ENCODE data around the gene PKMYT1. TPM values are rescaled to one million over a fixed set of nuclear protein-coding genes. Genes with fewer than 3 reads are reported as not detected.
A peak's percentile ranks its signal among the peaks of the same experiment; 100 is the strongest.

PKMYT1 gene
- total and polyA plus RNA-seq, 2 experiments from 2014 or later: 7.7 to 21.0 TPM

- Histone ChIP-seq H3K27ac (no peak overlapping the region), H3K36me3 (replicated peaks; ENCODE audit: insufficient read depth, low read depth) (no peaks in the 10 kb centered on the region), H4K20me1 (ENCODE audit: insufficient read depth, poor library complexity, severe bottlenecking) (no peaks in the 10 kb centered on the region), H3K27me3 (peaks cover 24% of the 10 kb centered on the region), H3K4me1 (ENCODE audit: insufficient read depth) (peaks cover 19% of the 10 kb centered on the region), H3K4me3 (no peak overlapping the region), H3K4me2 (peak overlapping the region; percentile 88), H3K9me3 (ENCODE audit: low read depth) (no peaks in the 10 kb centered on the region), H3K9me2 (replicated peaks; ENCODE audit: insufficient read depth) (no peaks in the 10 kb centered on the region), H2AFZ (no peak overlapping the region), H3K79me2 (no peaks in the 10 kb centered on the region)
- TF ChIP-seq EZH2 (IDR thresholded peaks at IDR 0.05; ENCODE audit: borderline replicate concordance) (no peak), EZH2phosphoT487 (IDR thresholded peaks at IDR 0.05; ENCODE audit: low read depth, severe bottlenecking, unreplicated experiment) (no peak), CTCF (IDR thresholded peaks at IDR 0.05; ENCODE audit: poor library complexity) (no peak)
- no peak for DNase-seq (ENCODE audit: low spot score)
- 59% methylated on average over 16 of the region's 18 CpGs for WGBS (ENCODE audit: low lambda C conversion rate, missing lambda C conversion rate)
Observed at GRCh38 chr16:2968368-2968737, 11.9 kb downstream of the PKMYT1 start.

- Histone ChIP-seq H3K4me2 (no peak overlapping the region), H3K27ac (no peak overlapping the region), H3K4me1 (ENCODE audit: insufficient read depth) (peaks cover 23% of the 10 kb centered on the region), H4K20me1 (ENCODE audit: insufficient read depth, poor library complexity, severe bottlenecking) (no peaks in the 10 kb centered on the region), H3K79me2 (no peaks in the 10 kb centered on the region), H3K27me3 (peaks cover 30% of the 10 kb centered on the region), H3K9me2 (replicated peaks; ENCODE audit: insufficient read depth) (no peaks in the 10 kb centered on the region), H3K9me3 (ENCODE audit: low read depth) (no peaks in the 10 kb centered on the region), H3K36me3 (replicated peaks; ENCODE audit: insufficient read depth, low read depth) (no peaks in the 10 kb centered on the region), H3K4me3 (no peak overlapping the region), H2AFZ (no peak overlapping the region)
- TF ChIP-seq EZH2 (IDR thresholded peaks at IDR 0.05; ENCODE audit: borderline replicate concordance): no peak
- no peak for TF ChIP-seq EZH2phosphoT487 (IDR thresholded peaks at IDR 0.05; ENCODE audit: low read depth, severe bottlenecking, unreplicated experiment)
- TF ChIP-seq CTCF (IDR thresholded peaks at IDR 0.05; ENCODE audit: poor library complexity): no peak
- no peak for DNase-seq (ENCODE audit: low spot score)
- WGBS (ENCODE audit: low lambda C conversion rate, missing lambda C conversion rate): 95% methylated on average over 18 of the region's 33 CpGs
Observed at GRCh38 chr16:2967721-2968161, 12.5 kb downstream of the PKMYT1 start.

- no peak overlapping the region for H3K27ac ChIP-seq
- no peaks in the 10 kb centered on the region for H3K36me3 ChIP-seq (replicated peaks; ENCODE audit: insufficient read depth, low read depth)
- H3K9me3 ChIP-seq (ENCODE audit: low read depth): no peaks in the 10 kb centered on the region
- H3K4me3 ChIP-seq: no peak overlapping the region
- peaks cover 35% of the 10 kb centered on the region for H3K27me3 ChIP-seq
- H3K4me1 ChIP-seq (ENCODE audit: insufficient read depth): peaks cover 23% of the 10 kb centered on the region
- H3K79me2 ChIP-seq: no peaks in the 10 kb centered on the region
- peak overlapping the region; percentile 49 for H3K4me2 ChIP-seq
- TF ChIP-seq EZH2phosphoT487 (IDR thresholded peaks at IDR 0.05; ENCODE audit: low read depth, severe bottlenecking, unreplicated experiment) (no peak), EZH2 (IDR thresholded peaks at IDR 0.05; ENCODE audit: borderline replicate concordance) (peak; percentile 40)
- DNase-seq (ENCODE audit: low spot score): no peak
- no peak overlapping the region for H2AFZ ChIP-seq
- H3K9me2 ChIP-seq (replicated peaks; ENCODE audit: insufficient read depth): no peaks in the 10 kb centered on the region
- H4K20me1 ChIP-seq (ENCODE audit: insufficient read depth, poor library complexity, severe bottlenecking): no peaks in the 10 kb centered on the region
- WGBS (ENCODE audit: low lambda C conversion rate, missing lambda C conversion rate): 67% methylated on average over 32 of the region's 51 CpGs
Observed at GRCh38 chr16:2967211-2967631, 13.0 kb downstream of the PKMYT1 start.

GRCh38 chr16:2966808-2967191, 13.4 kb downstream of the PKMYT1 start:
- peak overlapping the region; percentile 49 for H3K4me2 ChIP-seq
- peaks cover 38% of the 10 kb centered on the region for H3K27me3 ChIP-seq
- peaks cover 23% of the 10 kb centered on the region for H3K4me1 ChIP-seq (ENCODE audit: insufficient read depth)
- no peaks in the 10 kb centered on the region for H3K9me3 ChIP-seq (ENCODE audit: low read depth)
- no peaks in the 10 kb centered on the region for H3K79me2 ChIP-seq
- H3K36me3 ChIP-seq (replicated peaks; ENCODE audit: insufficient read depth, low read depth): no peaks in the 10 kb centered on the region
- no peaks in the 10 kb centered on the region for H4K20me1 ChIP-seq (ENCODE audit: insufficient read depth, poor library complexity, severe bottlenecking)
- TF ChIP-seq EZH2phosphoT487 (IDR thresholded peaks at IDR 0.05; ENCODE audit: low read depth, severe bottlenecking, unreplicated experiment): no peak
- TF ChIP-seq CTCF (IDR thresholded peaks at IDR 0.05; ENCODE audit: poor library complexity): no peak
- no peak for TF ChIP-seq EZH2 (IDR thresholded peaks at IDR 0.05; ENCODE audit: borderline replicate concordance)
- DNase-seq (ENCODE audit: low spot score): no peak
- WGBS (ENCODE audit: low lambda C conversion rate, missing lambda C conversion rate): 64% methylated on average over 30 of the region's 46 CpGs
- H3K4me3 ChIP-seq: no peak overlapping the region
- no peaks in the 10 kb centered on the region for H3K9me2 ChIP-seq (replicated peaks; ENCODE audit: insufficient read depth)
- no peak overlapping the region for H3K27ac ChIP-seq
- H2AFZ ChIP-seq: no peak overlapping the region

All from hepatocyte (in vitro differentiated cells).